Measurements from ENCODE around the gene FAM236B. TPM values are rescaled to one million over a fixed set of nuclear protein-coding genes. Genes with fewer than 3 reads are reported as not detected.
"Not testable (repeated sequence)": the region's sequence is repeated elsewhere in the genome, so short reads cannot be mapped to it uniquely, and the experiment has no call there.

Gene FAM236B
- total RNA-seq, 3 donors from 2014 or later, result not detected

DNA sequence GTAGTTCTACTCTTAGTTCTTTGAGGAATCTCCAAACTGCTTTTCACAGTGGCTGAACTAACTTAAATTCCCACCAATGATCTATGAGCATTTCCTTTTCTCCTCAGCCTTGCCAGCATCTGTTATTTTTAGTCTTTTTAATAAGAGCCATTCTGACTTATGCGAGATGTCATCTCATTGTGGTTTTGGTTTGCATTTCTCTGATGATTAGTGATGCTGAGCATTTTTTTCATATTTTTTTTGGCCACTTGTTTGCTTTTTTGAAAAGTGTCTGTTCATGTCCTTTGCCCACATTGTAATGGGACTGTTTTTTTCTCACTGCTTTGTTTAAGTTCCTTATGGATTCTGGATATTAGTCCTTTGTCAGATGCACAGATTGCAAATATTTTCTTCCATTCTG is 46.9 kb downstream of the FAM236B start:
- peaks cover 0 to 26% of the 10 kb centered on the region in 2 donors for H3K27me3 ChIP-seq
- H3K36me3 ChIP-seq, result no peaks in the 10 kb centered on the region
- no peaks in the 10 kb centered on the region for H3K9me3 ChIP-seq
- DNase-seq (ENCODE audit: low spot score in 2 of 2), result no peak
- intact Hi-C loops (cut with DNase I; ENCODE audit: low total_unique reads), result no loop called here
- H3K4me1 ChIP-seq, result no peaks in the 10 kb centered on the region
- no peak overlapping the region for H3K4me3 ChIP-seq
- H3K27ac ChIP-seq, result no peak overlapping the region
- TF ChIP-seq POLR2A (IDR thresholded peaks at IDR 0.05), result no peak
- TF ChIP-seq, protein P1, sequence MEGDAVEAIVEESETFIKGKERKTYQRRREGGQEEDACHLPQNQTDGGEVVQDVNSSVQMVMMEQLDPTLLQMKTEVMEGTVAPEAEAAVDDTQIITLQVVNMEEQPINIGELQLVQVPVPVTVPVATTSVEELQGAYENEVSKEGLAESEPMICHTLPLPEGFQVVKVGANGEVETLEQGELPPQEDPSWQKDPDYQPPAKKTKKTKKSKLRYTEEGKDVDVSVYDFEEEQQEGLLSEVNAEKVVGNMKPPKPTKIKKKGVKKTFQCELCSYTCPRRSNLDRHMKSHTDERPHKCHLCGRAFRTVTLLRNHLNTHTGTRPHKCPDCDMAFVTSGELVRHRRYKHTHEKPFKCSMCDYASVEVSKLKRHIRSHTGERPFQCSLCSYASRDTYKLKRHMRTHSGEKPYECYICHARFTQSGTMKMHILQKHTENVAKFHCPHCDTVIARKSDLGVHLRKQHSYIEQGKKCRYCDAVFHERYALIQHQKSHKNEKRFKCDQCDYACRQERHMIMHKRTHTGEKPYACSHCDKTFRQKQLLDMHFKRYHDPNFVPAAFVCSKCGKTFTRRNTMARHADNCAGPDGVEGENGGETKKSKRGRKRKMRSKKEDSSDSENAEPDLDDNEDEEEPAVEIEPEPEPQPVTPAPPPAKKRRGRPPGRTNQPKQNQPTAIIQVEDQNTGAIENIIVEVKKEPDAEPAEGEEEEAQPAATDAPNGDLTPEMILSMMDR (IDR thresholded peaks at IDR 0.05), result no peak
- TF ChIP-seq POLR2AphosphoS5 (IDR thresholded peaks at IDR 0.05), result no peak

DNA sequence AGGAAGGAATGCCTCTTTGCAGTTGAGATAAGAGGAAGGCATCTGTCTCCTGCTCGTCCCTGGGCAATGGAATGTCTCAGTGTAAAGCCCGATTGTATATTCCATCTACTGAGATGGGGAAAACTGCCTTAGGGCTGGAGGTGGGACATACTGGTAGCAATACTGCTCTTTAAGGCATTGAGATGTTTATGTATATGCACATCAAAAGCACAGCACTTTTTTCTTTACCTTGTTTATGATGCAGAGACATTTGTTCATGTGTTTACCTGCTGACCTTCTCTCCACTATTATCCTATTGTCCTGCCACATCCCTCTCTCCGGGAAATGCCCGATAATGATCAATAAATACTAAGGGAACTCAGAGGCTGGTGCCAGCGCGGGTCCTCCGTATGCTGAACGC is 48.8 kb downstream of the FAM236B start:
- peaks cover 0 to 34% of the 10 kb centered on the region in 2 donors for H3K27me3 ChIP-seq
- H3K36me3 ChIP-seq; H3K27ac ChIP-seq; H3K4me1 ChIP-seq; DNase-seq (ENCODE audit: low spot score in 2 of 2); H3K9me3 ChIP-seq; intact Hi-C loops (cut with DNase I; ENCODE audit: low total_unique reads); H3K4me3 ChIP-seq: not testable (repeated sequence)

Other genes starting within 250 kb of the FAM236B start
- gene HDAC8, start 209.8 kb downstream of the FAM236B start, total RNA-seq, result 10 to 100 TPM; 29.1 to 62.6 (median 51.5) TPM
- gene PHKA1, start 68.4 kb downstream of the FAM236B start, total RNA-seq, result 10 to 100 TPM in 1 of 3 donors, 1 to 10 TPM in 2; 4.5 to 11.9 (median 9.8) TPM
- 1 to 10 TPM in 1 of 3 donors, not detected in 2; 2.0 TPM for gene DMRTC1B, start 5.8 kb downstream of the FAM236B start, total RNA-seq
- not detected for gene FAM236D, start 25.6 kb upstream of the FAM236B start, total RNA-seq
- not detected for gene FAM236C, start 130.0 kb upstream of the FAM236B start, total RNA-seq
- gene FAM236A, start 155.5 kb upstream of the FAM236B start, total RNA-seq, result not detected
- not detected for gene DMRTC1, start 161.2 kb upstream of the FAM236B start, total RNA-seq
- not detected for gene PABPC1L2B, start 220.3 kb upstream of the FAM236B start, total RNA-seq

Data from breast epithelium (tissue), 4 donors.